GM19023 (cell line): ENCODE data around the gene YWHAH.

Experiments
- ATAC-seq: cut with Tn5 transposase; IDR thresholded peaks from one replicate; pipeline ENCODE4 v1.9.1; 2021; ENCODE audit warnings: mild to moderate bottlenecking, moderate library complexity; ENCODE audit not compliant: unreplicated experiment

The YWHAH gene

DNA sequence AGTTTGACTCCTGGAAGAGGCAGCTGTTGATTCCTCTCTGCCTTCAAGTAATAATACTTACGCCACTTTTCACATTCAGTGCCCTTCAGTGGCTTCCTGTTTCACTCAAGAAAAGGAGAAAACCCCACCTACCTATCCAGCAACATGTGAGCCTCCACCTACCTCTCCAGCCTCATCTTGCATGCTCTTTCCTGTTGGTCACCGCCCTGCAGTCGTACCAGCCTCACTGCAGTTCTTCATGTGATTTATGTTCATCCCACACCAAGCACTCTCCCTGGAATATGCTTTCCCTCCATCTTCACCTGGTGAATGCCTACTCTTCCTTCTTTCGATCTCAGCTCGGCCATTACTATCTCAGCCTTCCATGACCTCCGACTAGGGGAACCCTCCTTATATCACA, 21.8 kb upstream of the YWHAH start:
- no peak for ATAC-seq

DNA sequence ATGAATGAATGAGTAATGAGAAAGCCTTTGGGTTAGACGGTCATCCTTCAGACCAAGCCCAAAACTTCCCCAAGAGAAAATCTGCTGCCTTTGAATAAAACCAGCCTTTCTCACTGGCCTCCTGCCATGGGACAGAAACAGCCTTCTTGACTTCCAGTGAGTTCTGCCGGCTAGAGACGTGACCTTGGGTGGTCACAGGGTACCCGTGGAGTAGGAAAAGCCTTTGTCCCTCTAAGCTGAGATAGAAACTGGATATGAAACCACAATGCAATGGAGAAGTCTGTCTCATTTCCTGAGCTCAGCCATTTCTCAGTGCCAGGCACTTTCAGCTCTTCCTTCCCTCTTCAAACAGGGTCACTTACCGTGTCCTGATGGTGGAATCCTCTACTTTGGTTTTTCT, 21.2 kb upstream of the YWHAH start:
- ATAC-seq = no peak

DNA sequence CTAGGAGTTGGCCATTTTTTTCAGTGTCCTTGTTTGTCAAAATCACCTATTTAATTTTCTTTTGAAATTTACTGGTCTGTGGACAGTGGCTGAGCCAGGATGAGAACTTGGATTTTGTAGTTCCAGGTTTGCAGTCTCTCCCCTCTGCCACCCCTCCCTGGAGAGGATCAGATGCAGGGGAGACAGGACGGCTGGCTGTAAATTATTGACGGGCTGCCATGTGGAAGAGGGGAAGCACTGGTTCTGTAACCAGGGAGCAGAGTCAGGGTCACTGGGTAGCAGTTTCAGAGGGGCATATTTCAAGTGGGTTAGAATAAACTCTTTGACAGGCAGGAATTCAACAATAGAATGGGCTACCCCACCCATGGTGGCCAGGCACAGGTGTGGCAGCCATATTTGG, 20.6 kb upstream of the YWHAH start:
- ATAC-seq = no peak

DNA sequence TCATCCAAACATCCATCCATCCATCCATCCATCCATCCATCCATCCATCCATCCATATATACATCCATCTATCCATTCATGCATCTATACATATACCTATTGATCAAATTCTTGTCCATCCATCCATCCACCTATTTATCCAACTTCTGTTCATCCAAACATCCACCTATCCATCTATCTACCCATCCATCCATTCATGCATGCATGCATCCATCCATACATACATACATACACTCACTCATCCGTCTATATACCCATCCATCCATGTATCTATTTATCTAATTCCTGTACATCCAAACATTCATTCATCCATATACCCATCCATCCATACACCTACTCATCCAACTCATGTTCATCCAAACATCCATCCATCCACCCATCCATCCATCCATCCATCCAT, 19.3 kb upstream of the YWHAH start:
- ATAC-seq = no peak

DNA sequence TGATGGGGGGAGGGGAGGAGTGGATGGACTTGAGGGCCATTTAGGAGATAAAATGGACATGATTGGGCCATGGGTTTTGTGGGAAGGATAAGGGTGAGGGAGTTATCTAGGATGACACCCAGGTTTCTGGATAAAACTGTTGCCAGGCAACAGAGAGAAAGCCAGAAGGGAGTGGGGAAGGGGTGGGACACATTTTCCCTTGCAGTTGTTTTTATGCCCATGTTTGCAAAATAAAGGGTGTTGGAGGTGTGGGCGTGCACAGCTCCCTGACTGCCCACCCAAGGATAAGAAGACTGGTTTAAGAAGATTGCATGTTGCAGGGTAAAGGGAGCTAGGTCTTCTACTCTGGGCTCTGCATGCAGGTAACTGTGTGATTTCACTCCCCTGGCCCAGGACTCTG, 18.3 kb upstream of the YWHAH start:
- no peak for ATAC-seq

DNA sequence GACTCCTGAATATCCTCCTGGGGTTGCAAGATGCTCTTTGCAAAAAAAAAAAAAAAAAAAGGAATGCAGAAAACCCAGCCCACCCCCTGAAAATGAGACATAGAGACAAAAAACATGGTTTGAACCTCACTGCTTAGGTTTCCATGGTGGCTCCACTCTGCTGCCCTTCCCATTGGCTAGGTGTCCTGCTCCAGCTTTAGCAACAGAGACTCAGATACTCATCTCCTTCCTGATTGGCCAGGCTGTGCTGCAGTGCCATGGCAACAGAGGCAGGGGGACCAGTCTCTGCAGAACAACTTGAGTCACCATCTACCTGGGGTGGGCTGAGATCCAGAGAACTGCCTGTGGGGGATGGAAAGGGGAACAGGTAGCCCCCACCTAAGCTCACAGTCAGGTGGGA, 17.4 kb upstream of the YWHAH start:
- no peak for ATAC-seq

DNA sequence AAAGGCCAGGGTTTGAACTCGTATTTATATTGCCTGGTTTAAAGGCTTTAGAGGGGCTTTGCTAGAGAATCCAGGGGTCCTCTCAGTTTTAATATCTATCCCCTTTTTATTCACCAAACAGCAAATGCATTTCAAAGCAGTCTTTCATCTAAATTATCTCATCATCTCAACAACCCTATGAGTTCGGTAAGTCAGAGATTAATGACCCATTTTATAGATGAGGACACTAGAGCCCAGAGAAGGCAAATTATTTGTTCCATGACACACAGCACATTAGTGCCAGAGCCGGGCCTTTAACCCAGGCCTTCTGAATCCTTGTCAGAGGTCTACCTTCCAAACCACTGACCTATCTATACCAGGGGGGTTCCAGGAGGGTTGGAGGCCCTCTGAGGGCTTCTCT, 16.8 kb upstream of the YWHAH start:
- no peak for ATAC-seq

DNA sequence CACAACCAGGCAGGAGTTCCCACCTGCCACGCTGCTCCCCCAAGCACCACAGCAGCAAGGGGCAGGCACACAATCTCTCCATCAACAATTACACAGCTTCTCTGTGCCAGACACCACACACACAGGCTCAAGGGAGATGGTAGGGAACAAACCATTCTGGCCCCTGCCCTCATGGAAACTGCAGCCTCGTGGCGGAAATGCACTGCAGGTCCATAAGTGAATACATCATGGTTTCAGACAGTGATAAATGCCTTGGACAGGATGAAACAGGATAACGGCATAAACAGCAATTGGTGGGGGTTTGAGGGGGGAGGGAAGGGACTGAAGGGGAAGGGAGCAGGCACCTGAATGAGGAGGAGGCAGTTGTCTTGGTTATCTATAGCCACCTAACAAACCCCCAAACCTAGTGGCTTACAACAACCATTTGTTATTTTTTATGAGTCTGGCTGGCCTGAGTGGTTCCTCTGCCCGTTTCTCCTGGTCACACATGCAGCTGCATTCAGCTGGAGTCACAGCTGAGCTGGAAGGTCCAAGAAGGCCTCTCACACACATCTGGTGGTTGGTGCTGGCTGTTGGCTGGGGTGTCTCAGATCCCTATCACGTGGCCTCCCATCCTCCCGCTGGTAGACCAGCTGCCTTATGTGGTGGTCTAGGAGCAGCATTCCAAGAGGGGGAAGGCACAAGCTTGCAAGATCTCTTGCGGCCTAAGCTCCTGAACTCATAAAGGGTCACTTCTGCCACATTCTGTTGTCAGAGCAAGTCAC, 15.0 kb upstream of the YWHAH start:
- no peak for ATAC-seq

DNA sequence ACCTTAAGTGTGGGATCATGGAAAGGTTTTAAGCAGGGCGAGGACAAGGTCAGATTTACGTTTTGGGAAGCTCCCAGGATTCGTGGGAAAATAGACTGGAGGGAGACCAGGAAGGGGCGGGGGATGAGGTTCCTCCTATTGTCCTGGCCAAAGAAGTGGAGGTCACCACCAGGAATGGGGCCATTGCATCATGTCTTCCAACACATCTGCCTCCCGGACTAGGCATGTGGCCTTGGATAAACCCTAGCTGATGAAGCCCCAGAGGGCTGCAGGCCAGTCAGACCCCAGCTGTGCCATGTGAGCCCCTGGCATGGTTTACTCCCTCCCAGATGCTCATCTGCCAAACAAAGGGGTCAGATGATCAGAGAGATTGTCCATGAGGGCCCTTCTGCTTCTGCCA, 11.5 kb upstream of the YWHAH start:
- no peak for ATAC-seq

DNA sequence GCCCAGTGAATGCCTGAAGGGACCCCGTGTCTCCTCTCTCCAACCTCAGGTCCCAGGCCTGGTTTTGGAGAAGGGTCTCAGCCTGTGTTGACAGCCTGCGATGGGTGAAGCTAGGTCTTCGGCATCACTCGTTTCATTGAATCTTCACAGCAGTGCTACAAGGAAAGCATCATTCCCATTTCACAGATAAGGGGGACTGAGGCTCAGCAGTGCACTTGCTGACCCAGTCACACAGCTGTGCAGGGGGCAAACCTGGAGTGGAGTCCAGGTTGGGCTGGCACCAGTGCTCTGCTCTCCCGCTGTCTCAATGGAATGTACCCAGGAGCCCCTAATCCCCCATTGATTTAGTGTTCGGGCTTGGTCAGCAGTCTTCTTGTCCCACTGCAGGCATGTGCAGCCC, 10.9 kb upstream of the YWHAH start:
- ATAC-seq = no peak

DNA sequence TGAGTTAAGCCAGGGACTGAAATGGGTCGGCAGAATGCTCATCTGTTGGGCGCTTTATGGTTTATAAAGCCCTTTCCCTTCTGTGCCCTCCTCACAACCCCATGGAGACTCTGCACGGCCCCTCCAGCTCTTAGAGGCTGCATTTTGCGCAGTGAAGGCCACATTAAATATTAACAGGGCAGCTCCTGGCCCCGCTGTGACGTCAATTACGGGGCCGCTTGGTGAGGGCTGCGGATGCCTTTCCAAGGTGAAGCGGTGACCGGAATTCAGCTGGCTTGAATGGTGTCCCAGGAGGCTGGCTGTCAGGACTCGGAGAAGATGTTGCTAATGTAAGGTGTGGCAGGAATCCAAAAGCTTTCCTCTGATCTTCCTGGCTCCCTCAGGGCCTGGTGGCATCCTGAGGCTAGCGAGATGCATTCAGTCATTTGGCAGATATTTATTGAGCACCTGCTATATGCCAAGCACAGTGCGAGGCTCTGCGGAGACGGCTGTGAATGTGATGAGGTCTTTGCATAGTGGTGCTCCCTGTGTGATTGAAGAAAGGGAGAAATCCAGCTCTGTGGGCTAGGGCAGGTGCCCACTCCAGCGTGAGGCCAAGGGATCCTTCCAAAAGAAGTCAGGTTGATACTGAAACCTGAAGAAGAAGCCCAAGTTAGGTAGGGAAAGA, 10.4 kb upstream of the YWHAH start:
- ATAC-seq = no peak

DNA sequence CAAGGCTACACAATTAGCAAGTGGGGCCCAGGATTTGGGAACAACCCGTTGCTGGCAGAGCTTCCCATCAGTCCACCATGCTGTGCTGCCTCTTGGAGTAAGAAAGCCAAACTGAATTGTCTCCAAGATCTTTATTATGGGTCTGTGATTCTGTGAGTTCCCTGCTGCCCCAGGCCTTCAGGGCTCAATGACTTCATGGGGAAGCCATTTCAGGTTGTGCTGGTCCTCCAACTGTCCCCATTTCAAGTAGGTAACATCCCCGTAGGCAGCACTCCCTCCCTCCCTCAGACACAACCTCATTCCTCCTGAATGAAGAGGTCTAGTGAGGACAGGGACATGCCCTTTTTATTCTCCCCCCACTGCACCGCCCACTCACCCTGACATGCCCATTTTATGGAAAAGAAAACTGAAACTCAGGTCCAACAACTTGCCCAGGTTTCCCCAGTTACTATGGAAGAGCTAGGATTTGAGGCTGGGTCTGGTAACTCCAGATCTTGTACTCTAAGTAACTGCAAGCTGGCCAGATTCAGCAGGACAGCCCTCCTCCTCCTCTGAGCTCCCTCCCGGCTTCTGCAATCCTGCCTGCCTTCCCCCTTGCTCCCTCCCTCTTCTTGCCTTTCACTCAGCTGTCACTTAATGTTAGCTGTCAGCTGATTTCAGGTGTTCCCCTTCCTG, 8.2 kb upstream of the YWHAH start:
- ATAC-seq = no peak

DNA sequence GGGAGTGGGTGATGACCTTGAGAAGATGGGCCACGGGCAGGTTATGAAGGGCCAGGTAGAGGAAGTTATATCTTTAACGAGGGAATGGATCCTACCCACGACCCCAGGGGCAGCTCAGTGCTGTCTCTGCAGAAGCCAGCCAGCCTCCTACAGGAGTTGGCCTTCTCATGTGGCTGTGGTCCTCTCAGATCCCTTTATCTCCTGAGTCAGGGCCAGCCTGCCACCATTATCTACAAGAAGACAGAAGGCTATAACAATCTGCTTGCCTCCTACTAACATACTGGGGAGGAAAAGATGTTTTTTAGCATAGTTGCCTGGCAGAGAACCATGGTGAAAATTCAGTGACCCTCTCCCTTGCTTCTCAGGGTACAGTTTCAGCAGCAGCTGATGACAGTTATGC, 7.0 kb upstream of the YWHAH start:
- no peak for ATAC-seq

DNA sequence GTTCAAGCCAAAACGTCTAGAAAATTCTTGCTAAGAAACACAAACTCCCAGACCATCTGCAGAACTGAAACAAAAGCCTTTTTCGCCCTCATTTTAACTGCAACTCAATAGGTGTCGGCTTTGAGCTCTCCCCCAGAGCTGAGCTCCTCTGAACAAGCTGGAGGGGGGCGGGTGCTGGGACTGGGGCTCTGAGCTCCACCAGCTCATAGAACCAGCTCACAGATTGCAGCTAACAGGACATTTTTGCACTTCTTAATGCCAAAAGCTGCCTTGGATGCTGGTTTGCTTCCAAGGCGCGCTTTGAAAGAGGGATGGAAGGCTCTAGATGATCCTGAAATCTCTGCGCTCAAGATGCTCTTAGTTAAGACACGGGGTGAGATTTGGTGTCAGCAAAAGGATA, 6.0 kb upstream of the YWHAH start:
- no peak for ATAC-seq

DNA sequence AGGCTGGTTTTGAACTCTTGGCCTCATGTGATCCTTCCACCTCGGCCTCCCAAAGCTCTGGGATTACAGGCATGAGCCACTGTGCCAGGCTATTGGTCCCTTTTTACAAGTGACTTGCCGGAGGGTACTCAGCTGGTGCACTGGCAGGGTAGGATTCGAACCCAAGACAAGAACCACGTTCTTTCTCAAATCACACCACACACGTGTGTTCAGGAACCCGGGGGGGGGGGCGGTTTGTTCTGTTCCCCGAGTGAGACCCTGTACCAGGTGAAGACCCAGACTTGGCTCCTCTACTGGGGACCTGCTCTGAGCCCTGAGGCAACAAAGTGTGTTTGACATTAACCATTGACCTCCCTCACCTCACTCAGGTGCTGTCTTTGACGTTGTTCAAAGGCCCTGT, 3.8 kb upstream of the YWHAH start:
- ATAC-seq = no peak

DNA sequence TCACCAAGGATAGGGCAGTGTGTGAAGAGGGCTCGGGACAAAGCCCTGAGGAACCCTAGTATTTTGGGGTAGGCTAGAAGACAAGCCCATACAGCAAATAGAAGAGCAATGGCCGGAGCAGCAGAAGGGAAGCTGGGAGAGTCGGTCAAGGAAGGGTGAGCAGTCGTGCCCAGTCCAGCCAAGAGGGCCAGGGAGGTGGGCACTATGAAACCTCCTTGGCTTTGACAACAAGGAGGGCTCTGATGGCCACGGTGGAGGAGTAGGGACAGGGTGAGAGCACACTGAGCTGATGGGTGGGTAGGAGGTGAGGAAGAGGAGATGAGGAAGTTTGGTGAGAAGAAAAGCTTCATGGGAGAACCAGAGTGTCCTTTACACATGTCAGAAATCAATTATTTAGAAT, 2.2 kb upstream of the YWHAH start:
- no peak for ATAC-seq

DNA sequence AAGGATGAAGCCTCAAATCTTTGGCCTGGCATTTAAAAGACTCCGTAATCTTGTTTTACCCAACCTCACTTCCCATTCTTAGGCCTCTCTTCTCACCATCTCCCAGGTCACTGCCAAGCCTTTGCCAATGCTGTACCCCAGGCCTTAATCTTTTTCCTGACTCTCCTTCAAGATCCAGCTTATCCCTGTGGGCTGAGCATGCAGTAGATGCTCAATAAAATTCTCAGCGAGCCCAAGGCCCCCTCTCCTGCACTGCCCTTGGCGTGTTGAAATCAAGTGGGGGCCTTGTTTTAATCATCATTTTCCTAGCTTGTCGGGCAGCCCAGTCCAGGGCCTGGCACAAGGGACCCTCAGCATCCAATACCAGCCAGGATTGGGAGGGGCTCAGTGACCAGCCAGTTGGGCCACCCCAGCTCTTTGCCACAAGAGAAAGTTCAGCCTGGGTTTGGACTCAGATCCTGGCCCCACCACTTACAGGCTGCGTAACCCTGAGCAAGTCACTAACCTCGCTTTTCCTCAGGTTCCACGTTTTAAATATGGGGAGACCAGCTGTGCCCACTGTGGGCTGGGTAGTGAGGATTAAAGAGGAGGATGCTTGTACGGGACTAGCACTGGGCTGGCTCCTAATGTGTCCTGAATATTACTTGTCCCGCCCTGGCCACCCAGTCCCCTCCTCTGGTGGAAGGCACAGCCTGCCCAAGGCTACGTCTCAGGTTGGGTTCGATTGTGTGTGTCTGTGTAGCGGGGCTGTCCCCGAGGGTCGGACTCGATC, 943 bp upstream of the YWHAH start:
- no peak for ATAC-seq

DNA sequence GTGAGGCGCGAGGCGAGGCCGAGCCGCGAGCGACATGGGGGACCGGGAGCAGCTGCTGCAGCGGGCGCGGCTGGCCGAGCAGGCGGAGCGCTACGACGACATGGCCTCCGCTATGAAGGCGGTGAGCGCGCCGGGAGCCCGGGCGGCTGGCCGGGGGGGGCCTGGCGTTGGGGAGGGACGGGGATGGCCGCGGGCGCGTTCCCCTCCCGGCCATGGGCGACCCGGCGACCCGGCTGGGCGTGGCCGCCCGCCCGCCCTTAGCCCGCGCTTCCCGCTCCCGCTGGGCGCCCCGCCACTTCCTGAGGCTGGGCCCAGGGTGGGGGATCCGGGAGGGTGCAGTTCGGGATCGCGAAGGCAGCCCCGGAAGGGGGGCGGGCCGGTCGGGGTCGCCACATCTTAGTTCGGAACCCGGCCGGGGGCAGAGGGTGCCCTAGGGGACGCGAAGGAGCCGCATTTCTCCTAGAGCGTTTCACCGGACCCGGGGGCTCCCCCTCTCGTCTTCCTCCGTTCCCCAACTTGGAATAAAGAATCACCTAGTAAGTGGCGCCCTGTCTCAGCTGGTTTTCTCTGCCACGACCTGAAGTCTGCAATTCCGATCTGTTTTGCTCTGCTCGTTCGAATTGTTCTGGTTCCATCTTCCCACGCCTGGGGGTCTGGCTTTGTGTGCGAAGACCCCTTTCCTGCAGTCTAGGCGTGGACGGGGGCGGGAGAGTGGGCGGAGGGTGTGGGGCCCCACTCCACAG, 536 bp downstream of the YWHAH start:
- peak; percentile 24 for ATAC-seq

DNA sequence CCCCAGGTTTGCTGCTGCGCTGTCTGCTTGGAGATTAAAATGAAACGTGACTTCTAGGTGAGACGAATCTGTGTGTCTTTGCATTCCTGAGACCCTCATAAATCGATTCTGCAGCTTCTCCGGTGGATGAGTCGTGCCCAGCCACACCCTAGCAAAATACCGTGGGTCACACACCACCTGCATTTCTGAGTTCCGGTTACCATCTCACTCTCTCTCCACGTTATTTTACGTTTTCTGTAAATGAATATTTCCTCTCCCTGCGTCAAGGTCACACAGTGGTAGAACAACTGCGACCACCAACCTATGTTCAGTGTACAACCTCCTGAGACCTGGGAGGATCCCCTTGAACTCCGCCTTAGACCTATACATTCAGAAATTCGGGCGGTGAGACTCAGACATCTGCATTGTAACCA, 1.1 kb downstream of the YWHAH start:
- ATAC-seq = no peak

DNA sequence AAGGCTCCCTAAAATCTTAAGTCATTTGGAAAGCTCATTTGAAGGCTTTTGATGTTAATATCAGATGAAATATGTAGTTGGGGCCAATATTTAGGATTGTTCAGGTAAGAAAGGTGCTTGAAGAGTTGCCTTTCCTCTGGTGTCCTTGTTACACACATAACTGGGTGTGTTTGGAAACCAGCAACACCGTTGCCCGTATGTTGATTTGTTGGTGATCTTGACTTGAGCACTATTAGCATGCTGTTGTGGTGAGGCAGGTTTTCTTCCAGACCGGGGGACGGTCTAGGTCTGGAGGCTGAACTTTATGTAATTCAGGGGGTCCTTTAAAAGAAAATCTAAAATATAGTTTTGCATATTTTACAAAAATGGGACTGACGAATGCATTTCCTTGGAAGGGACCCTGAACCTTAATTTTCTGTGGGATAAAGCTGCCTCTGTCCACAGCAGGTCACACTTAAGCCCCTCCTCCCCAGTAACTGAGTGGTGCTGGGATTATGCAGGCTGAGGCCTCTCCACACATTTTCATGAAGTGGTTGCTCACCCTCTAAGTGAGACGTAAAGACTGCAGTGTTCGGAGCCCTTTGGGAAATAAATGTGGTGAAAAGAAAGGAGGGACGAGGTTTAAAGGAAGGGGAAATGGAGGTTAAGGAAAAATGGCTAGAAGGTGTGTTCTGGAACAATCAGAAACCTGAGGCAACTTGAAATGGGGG, 1.8 kb downstream of the YWHAH start:
- ATAC-seq = no peak
